ENCODE results near the gene CTBP1.

The CTBP1 gene

GRCh38 chr4:1180663-1181062 lies 68.3 kb downstream of the CTBP1 start:
- DNase-seq (ENCODE audit: low read depth), result no peak
- no peak for TF ChIP-seq CTCF (IDR thresholded peaks at IDR 0.05; ENCODE audit: low read depth, low read length, missing control alignments)
- no peak overlapping the region for H3K4me3 ChIP-seq (ENCODE audit: low read depth, low read length)

- no peak for DNase-seq (ENCODE audit: low read depth)
- TF ChIP-seq CTCF (IDR thresholded peaks at IDR 0.05; ENCODE audit: low read depth, low read length, missing control alignments), result no peak
- no peak overlapping the region for H3K4me3 ChIP-seq (ENCODE audit: low read depth, low read length)
These were observed 69.0 kb downstream of the CTBP1 start for GRCh38 chr4:1179976-1180375.

- no peak overlapping the region for H3K4me3 ChIP-seq (ENCODE audit: low read depth, low read length)
- TF ChIP-seq CTCF (IDR thresholded peaks at IDR 0.05; ENCODE audit: low read depth, low read length, missing control alignments), result no peak
These were observed 69.9 kb downstream of the CTBP1 start for GRCh38 chr4:1179089-1179441.

GRCh38 chr4:1178300-1179088 lies 70.4 kb downstream of the CTBP1 start:
- TF ChIP-seq CTCF (IDR thresholded peaks at IDR 0.05; ENCODE audit: low read depth, low read length, missing control alignments), result no peak
- no peak overlapping the region for H3K4me3 ChIP-seq (ENCODE audit: low read depth, low read length)
- no peak for DNase-seq (ENCODE audit: low read depth)

More at GRCh38 chr4:1179089-1179441, 69.9 kb downstream of the CTBP1 start:
- no peak for DNase-seq (ENCODE audit: low read depth)

- DNase-seq (ENCODE audit: low read depth), result no peak
- TF ChIP-seq CTCF (IDR thresholded peaks at IDR 0.05; ENCODE audit: low read depth, low read length, missing control alignments), result no peak
- no peak overlapping the region for H3K4me3 ChIP-seq (ENCODE audit: low read depth, low read length)
These were observed 71.4 kb downstream of the CTBP1 start for GRCh38 chr4:1177274-1178141.

GRCh38 chr4:1176398-1177273 lies 72.3 kb downstream of the CTBP1 start:
- no peak for DNase-seq (ENCODE audit: low read depth)
- no peak overlapping the region for H3K4me3 ChIP-seq (ENCODE audit: low read depth, low read length)
- no peak for TF ChIP-seq CTCF (IDR thresholded peaks at IDR 0.05; ENCODE audit: low read depth, low read length, missing control alignments)
